Keratinocyte (primary cell): ENCODE results near the gene TCF19. TPM values are rescaled to one million over a fixed set of nuclear protein-coding genes. Genes with fewer than 3 reads are reported as not detected.

ENCODE experiments used
- DNase-seq: peaks from one replicate; pipeline ENCODE4 v3.0.0-alpha.2; 2011; ENCODE audit warnings: low read depth, missing footprints, low spot score
- FAIRE-seq: peaks from 2 replicates; lab custom pipeline; 2011; peaks lifted over from hg19 to GRCh38; lab: Jason Lieb, UNC
- H2AFZ ChIP-seq: 2 replicates; pipeline ENCODE4 v1.6.0; 2012; ENCODE audit warnings: low read length, control low read depth, inconsistent platforms; ENCODE audit not compliant: control insufficient read depth
- H3K27ac ChIP-seq: 2 replicates; pipeline ENCODE4 v1.5.1; 2011; ENCODE audit warnings: low read length; ENCODE audit not compliant: control insufficient read depth, insufficient read depth
- H3K27me3 ChIP-seq: 3 replicates; pipeline ENCODE4 v1.6.0; 2011; ENCODE audit warnings: low read length; ENCODE audit not compliant: control insufficient read depth, insufficient read depth; ENCODE audit errors: extremely low read depth
- H3K36me3 ChIP-seq, 2 experiments: 2 replicates in 1 of 2; 3 replicates in 1 of 2; pipeline ENCODE4 v1.5.1; 2011; ENCODE audit warnings: low read length in 2 of 2, mild to moderate bottlenecking in 1 of 2; ENCODE audit not compliant: control insufficient read depth in 2 of 2, insufficient read depth in 2 of 2; ENCODE audit errors: extremely low read depth in 1 of 2
- H3K4me1 ChIP-seq: 3 replicates; pipeline ENCODE4 v1.5.1; 2011; ENCODE audit warnings: low read length; ENCODE audit not compliant: control insufficient read depth, insufficient read depth; ENCODE audit errors: extremely low read depth
- H3K4me2 ChIP-seq: 3 replicates; pipeline ENCODE4 v1.6.0; 2011; ENCODE audit warnings: low read depth, low read length; ENCODE audit not compliant: control insufficient read depth, insufficient read depth; ENCODE audit errors: extremely low read depth
- H3K4me3 ChIP-seq, 3 experiments: fragments of 200-600 bp in 1 of 3; sonication (generic) in 1 of 3; 2 replicates in 2 of 3; 3 replicates in 1 of 3; pipeline ENCODE4 v1.5.1; 2011 to 2016; ENCODE audit warnings: low read length in 3 of 3, mild to moderate bottlenecking in 3 of 3, control low read depth in 2 of 3, inconsistent platforms in 1 of 3, low read depth in 1 of 3, mixed read lengths in 1 of 3, mixed run types in 1 of 3, moderate library complexity in 1 of 3; ENCODE audit not compliant: control insufficient read depth in 2 of 3, insufficient read depth in 2 of 3; ENCODE audit errors: extremely low read depth in 1 of 3
- H3K79me2 ChIP-seq: 2 replicates; pipeline ENCODE4 v1.6.0; 2012; ENCODE audit warnings: low read length; ENCODE audit not compliant: control insufficient read depth, insufficient read depth
- H3K9ac ChIP-seq: 3 replicates; pipeline ENCODE4 v1.6.0; 2011; ENCODE audit warnings: low read length; ENCODE audit not compliant: control insufficient read depth, insufficient read depth; ENCODE audit errors: extremely low read depth
- H3K9me1 ChIP-seq: 3 replicates; pipeline ENCODE4 v1.6.0; 2011; ENCODE audit warnings: low read length; ENCODE audit not compliant: control insufficient read depth, insufficient read depth; ENCODE audit errors: extremely low read depth
- H3K9me3 ChIP-seq: 2 replicates; pipeline ENCODE4 v1.5.1; 2012; ENCODE audit warnings: low read depth, low read length; ENCODE audit not compliant: control insufficient read depth
- H4K20me1 ChIP-seq: 3 replicates; pipeline ENCODE4 v1.6.0; 2011; ENCODE audit warnings: low read length; ENCODE audit not compliant: control insufficient read depth, insufficient read depth; ENCODE audit errors: extremely low read depth
- EZH2 ChIP-seq: IDR thresholded peaks from one replicate; pipeline ENCODE4 v1.6.1; 2012; ENCODE audit warnings: inconsistent platforms, mild to moderate bottlenecking, low read length, moderate library complexity
- dilution Hi-C: fragments of 300-500 bp; cut with MboI; formaldehyde crosslinking; loops from one replicate; pipeline ENCODE4 v1.7.0; 2020; ENCODE audit warnings: low sequenced_read_pairs; ENCODE audit not compliant: extremely low pct_ligation_motif_present
- polyA plus RNA-seq, 5 experiments: library from polyadenylated mRNA; depleted of rRNA in 3 of 5; stranded (reverse) in 3 of 5; stranded (forward) in 1 of 5; unstranded in 1 of 5; fragments of >200 nt; gene quantifications; 1 replicate in 1 of 5; 2 replicates in 3 of 5; 3 replicates in 1 of 5; pipeline versions ENCODE4 v1.2.1 to v1.2.3, GENCODE V29; 2011 to 2012; ENCODE audit warnings: missing spikeins in 2 of 5, low read depth in 1 of 5, low replicate concordance in 1 of 5
- TF ChIP-seq, protein P1 (sequence below), 3 experiments: IDR thresholded peaks in 1 of 3; conservative IDR thresholded peaks in 1 of 3; optimal IDR thresholded peaks in 1 of 3; 2 replicates in 2 of 3; 3 replicates in 1 of 3; pipeline versions ENCODE3 to v1.5.1; 2011; ENCODE audit warnings: low read length in 3 of 3, mild to moderate bottlenecking in 3 of 3, moderate library complexity in 2 of 3, control low read depth in 1 of 3, inconsistent platforms in 1 of 3; ENCODE audit not compliant: insufficient read depth in 2 of 3; ENCODE audit errors: extremely low read depth in 1 of 3

Gene TCF19
- polyA plus RNA-seq, 1 donor (not counting 4 experiments of a cell fraction or from before 2014, with no cell fraction given), result 7.4 TPM

DNA sequence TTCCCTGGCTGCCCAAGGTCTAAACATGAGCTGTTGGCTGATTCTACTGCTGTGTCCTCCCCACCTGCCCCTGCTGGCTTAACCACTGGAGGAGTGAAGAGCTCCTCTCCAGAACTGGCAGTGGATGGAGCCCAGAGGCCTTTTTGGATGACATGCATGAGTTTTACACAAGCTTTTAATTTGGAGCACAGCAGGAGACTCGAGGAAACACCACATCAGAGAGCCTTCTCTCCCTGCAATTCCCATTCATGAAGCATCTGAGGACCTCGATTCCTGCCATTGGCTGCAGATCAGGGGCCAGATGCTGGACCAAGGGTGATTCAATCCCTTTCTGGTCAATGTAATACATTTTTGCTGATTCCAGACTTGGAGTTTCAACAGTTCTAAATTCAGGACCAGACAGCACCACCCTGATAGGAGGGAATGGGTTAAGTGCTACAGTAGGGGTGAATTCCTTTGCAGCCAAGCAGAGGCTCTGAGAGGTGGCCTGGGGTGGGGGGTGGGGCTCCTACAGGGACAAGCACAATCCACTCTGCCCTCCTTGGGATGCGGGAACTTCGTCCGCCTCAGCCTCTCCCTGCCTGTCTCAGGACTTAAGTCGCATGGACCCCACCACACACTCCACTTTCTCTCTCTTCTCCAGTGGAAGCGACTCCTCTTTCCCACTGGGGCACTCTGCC is 44.4 kb upstream of the TCF19 start:
- peak overlapping the region; percentile 89 for H3K9ac ChIP-seq
- dilution Hi-C loops, result no loop called here

GRCh38 chr6:31114541-31114878 is 43.9 kb upstream of the TCF19 start, which contains the start of gene PSORS1C1:
TSS of gene PSORS1C1 (plus strand) at chr6:31114800. CDS start at chr6:31129633, 14,833 bp downstream.
- H3K4me1 ChIP-seq, result peaks cover 38% of the 10 kb centered on the region
- H3K9me1 ChIP-seq, result no peaks in the 10 kb centered on the region
- peak within 1 kb of the TSS; percentile 57 to 85 (median 82) for H3K4me3 ChIP-seq
- dilution Hi-C loops, result no loop called here
- no peaks in the 10 kb centered on the region for H4K20me1 ChIP-seq
- peak within 1 kb of the TSS; percentile 76 for H2AFZ ChIP-seq
- DNase-seq (peak; percentile 88), FAIRE-seq (peak; percentile 97)
- H3K79me2 ChIP-seq, result peaks cover 35% of the 10 kb centered on the region
- no peaks in the 10 kb centered on the region for H3K9me3 ChIP-seq
- peak within 1 kb of the TSS; percentile 99 for H3K4me2 ChIP-seq
- no peak for TF ChIP-seq EZH2
- TF ChIP-seq, protein P1, sequence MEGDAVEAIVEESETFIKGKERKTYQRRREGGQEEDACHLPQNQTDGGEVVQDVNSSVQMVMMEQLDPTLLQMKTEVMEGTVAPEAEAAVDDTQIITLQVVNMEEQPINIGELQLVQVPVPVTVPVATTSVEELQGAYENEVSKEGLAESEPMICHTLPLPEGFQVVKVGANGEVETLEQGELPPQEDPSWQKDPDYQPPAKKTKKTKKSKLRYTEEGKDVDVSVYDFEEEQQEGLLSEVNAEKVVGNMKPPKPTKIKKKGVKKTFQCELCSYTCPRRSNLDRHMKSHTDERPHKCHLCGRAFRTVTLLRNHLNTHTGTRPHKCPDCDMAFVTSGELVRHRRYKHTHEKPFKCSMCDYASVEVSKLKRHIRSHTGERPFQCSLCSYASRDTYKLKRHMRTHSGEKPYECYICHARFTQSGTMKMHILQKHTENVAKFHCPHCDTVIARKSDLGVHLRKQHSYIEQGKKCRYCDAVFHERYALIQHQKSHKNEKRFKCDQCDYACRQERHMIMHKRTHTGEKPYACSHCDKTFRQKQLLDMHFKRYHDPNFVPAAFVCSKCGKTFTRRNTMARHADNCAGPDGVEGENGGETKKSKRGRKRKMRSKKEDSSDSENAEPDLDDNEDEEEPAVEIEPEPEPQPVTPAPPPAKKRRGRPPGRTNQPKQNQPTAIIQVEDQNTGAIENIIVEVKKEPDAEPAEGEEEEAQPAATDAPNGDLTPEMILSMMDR (optimal IDR thresholded peaks at IDR 0.05 in 1 of 3, IDR thresholded peaks at IDR 0.05 in 1 of 3, conservative IDR thresholded peaks at IDR 0.05 in 1 of 3; ENCODE audit: extremely low read depth in 1 of 3, insufficient read depth in 2 of 3, low read length in 3 of 3), result no peak
- peak within 1 kb of the TSS; percentile 91 for H3K27ac ChIP-seq
- H3K9ac ChIP-seq, result peak within 1 kb of the TSS; percentile 89
- peaks cover 8 to 10% of the 10 kb centered on the region in 2 experiments for H3K36me3 ChIP-seq
- no peaks in the 10 kb centered on the region for H3K27me3 ChIP-seq

More for the DNA sequence above, 44.4 kb upstream of the TCF19 start:
- peak overlapping the region; percentile 99 for H3K4me2 ChIP-seq
- H4K20me1 ChIP-seq, result no peaks in the 10 kb centered on the region
- peaks cover 38% of the 10 kb centered on the region for H3K4me1 ChIP-seq
- peak overlapping the region in 2 of 3 experiments; percentile 57 to 82 for H3K4me3 ChIP-seq
- peaks cover 32% of the 10 kb centered on the region for H3K79me2 ChIP-seq
- peak; percentile 53 for FAIRE-seq
- no peaks in the 10 kb centered on the region for H3K27me3 ChIP-seq
- DNase-seq, result no peak
- H3K9me1 ChIP-seq, result no peaks in the 10 kb centered on the region
- peak overlapping the region; percentile 91 for H3K27ac ChIP-seq
- H2AFZ ChIP-seq, result peak overlapping the region; percentile 76
- no peak for TF ChIP-seq EZH2
- TF ChIP-seq, protein P1 (optimal IDR thresholded peaks at IDR 0.05 in 1 of 3, IDR thresholded peaks at IDR 0.05 in 1 of 3, conservative IDR thresholded peaks at IDR 0.05 in 1 of 3; ENCODE audit: extremely low read depth in 1 of 3, insufficient read depth in 2 of 3, low read length in 3 of 3), result no peak
- H3K36me3 ChIP-seq, result peaks cover 6 to 10% of the 10 kb centered on the region in 2 experiments
- no peaks in the 10 kb centered on the region for H3K9me3 ChIP-seq
